Panc1 (cell line): ENCODE measurements around the gene C3orf70.

Experiments
- POLR2AphosphoS5 ChIP-seq: IDR thresholded peaks from 2 replicates; pipeline ENCODE4 v1.6.1; 2012; ENCODE audit warnings: mild to moderate bottlenecking, low read depth, low read length, moderate library complexity
- TCF7L2 ChIP-seq: IDR thresholded peaks from 2 replicates; pipeline ENCODE4 v1.6.1; 2011; ENCODE audit warnings: mild to moderate bottlenecking, low read depth, low read length, inconsistent platforms
- TF ChIP-seq, protein P1 (sequence below): fragments of 450-650 bp; IDR thresholded peaks from 2 replicates; pipeline ENCODE4 v1.5.1; 2017; ENCODE audit warnings: mild to moderate bottlenecking

DNA sequence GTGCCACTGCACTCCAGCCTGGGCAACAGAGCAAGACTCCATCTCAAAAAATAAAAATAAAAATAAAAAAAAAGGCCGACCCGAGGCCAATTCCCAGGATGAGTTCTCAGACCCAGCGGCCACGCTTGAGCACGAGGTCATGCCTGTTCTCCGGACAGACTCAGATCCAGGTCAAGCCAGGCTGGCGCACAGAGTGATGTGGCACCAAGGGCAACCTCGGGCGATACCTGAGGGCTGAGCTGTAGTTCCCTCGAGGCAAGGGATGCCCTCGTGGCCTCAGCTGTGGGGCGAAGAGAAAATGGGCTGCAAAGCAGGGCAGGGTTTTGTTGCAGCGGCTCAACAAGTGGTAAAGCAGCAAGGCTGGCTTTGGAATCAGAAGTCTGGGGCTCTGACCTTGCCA, 77.3 kb downstream of the C3orf70 start:
- TF ChIP-seq, protein P1, sequence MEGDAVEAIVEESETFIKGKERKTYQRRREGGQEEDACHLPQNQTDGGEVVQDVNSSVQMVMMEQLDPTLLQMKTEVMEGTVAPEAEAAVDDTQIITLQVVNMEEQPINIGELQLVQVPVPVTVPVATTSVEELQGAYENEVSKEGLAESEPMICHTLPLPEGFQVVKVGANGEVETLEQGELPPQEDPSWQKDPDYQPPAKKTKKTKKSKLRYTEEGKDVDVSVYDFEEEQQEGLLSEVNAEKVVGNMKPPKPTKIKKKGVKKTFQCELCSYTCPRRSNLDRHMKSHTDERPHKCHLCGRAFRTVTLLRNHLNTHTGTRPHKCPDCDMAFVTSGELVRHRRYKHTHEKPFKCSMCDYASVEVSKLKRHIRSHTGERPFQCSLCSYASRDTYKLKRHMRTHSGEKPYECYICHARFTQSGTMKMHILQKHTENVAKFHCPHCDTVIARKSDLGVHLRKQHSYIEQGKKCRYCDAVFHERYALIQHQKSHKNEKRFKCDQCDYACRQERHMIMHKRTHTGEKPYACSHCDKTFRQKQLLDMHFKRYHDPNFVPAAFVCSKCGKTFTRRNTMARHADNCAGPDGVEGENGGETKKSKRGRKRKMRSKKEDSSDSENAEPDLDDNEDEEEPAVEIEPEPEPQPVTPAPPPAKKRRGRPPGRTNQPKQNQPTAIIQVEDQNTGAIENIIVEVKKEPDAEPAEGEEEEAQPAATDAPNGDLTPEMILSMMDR: no peak
- TF ChIP-seq TCF7L2 (no peak), POLR2AphosphoS5 (no peak)
